ENCODE data around the gene FRMPD4. TPM values are rescaled to one million over a fixed set of nuclear protein-coding genes. Genes with fewer than 3 reads are reported as not detected.
"Not testable (repeated sequence)": the region's sequence is repeated elsewhere in the genome, so short reads cannot be mapped to it uniquely, and the experiment has no call there.

FRMPD4 gene
- total RNA-seq, 1 experiment from 2014 or later = 0.64 TPM

GRCh38 chrX:12440246-12440645 is 302.0 kb downstream of the FRMPD4 start:
- DNase-seq (ENCODE audit: low spot score) = no peak

GRCh38 chrX:12441381-12442128 is 303.3 kb downstream of the FRMPD4 start:
- peak; percentile 81 for DNase-seq (ENCODE audit: low spot score)

DNA sequence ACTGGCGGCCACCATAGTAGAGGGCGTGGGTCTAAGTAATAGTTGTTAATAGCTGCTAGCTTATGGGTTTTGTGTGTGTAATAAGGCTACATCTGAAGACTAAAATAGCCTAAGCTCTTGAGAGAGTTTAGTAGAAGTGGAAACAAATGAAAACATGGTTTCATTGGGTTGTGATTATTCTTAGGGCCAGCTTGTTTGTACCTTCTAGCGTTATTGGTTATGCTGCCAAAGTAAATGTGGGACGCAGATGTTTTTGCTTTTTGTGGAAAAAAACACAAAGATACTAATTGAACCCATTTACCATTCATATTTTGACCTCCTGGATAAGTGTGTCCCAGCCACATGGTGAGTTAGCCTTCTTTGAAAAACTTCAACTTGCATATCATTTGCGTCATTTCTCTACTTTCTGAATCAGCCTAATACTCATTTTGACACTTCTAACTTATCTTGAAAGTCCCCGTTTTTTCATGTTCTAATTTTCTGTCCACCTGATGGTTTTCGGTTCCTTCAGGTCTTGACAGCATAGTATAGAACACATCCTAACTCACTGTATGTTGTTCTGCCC is 305.3 kb downstream of the FRMPD4 start:
- DNase-seq (ENCODE audit: low spot score) = no peak

DNA sequence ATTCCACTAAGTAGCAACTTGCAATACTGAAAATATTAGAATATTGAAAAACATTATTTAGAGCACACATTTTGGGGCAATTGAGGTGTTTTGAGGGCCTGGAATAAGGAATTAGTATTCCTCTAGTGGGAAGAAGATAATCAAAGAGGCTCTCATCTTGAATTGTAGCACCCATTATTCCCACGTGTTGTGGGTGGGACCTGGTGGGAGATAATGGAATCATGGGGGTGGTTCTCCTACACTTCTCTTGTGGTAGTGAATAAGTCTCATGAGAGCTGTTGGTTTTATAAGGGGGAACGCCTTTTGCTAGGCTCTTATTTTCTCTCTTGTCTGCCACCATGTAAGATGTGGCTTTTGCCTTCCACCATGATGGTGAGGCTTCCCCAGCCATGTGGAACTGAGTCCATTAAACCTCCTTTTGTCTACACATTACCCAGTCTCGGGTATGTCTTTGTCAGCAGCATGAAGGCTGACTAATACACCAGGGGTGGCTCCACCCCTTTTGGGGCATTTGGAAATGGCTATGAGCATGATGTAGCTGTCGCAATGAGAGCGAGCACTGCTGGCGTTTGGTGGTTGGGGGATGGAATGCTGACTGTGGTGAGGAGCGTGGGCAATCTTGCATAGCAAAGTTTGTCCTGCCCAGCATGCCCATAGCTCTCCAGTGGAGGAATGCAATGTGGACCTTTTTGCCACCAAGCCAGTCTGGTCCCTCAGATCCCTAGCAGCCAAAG is 308.2 kb downstream of the FRMPD4 start:
- DNase-seq (ENCODE audit: low spot score) = peak; percentile 66

- peak; percentile 88 for DNase-seq (ENCODE audit: low spot score)
These were observed 309.3 kb downstream of the FRMPD4 start for GRCh38 chrX:12447448-12448064.

DNA sequence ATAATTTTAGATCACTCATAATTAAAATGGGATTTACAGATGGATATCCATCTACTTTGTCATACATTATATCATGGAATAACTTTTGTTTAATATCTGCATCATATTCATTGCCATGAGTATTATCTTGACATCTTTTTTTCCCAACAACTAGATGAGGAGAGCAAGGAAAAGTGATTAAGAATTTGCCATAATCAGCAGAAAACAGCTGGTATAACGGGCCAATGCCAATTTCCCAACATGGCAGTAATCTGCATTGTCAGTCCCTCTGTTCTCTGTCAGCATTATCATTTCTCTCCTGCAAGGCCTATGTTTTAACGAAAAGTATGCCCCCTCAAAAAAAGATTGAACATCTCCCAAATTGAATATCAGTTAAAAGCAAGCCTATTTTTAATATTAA is 314.0 kb downstream of the FRMPD4 start:
- no peak for DNase-seq (ENCODE audit: low spot score)

GRCh38 chrX:12460929-12461328 is 322.7 kb downstream of the FRMPD4 start:
- DNase-seq (ENCODE audit: low spot score) = no peak

GRCh38 chrX:12463052-12463451 is 324.8 kb downstream of the FRMPD4 start:
- no peak for DNase-seq (ENCODE audit: low spot score)

DNA sequence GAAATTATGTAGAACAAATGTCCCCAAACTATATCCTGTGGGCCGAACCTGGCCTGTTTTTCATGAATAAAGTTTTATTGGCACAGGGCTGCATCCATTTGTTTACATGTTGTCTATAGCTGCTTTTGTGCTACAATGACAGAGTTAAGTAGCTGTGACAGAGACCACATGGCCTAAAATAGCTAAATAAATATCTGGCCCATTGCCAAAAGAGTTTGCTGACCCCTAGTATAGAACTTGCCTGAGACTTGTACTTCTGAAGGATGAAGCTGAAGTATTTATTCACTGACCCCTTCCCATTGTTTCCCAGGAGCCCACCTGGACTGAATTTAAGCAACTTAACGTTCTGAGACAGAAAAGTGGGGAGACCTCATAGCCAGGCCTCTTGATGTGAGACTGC is 325.6 kb downstream of the FRMPD4 start:
- no peak for DNase-seq (ENCODE audit: low spot score)

DNA sequence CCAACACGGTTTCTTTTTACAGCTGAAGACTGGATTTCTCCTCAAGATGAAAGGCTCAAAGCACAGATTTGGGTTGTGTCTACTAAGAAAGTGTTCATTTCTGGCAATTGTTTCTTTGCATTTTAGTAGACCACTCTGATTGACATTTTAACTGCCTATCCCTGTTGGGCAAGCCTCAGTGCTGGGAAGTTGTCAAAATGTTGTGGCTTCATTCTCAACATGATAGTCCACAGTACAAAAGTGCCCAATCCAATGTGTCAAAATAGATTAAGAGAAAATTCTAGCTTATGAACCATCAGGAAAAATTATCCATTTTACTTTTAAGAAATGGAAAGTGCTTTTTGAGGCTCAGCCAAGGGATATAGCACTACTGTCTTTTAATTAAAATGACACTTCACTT is 329.0 kb downstream of the FRMPD4 start:
- no peak for DNase-seq (ENCODE audit: low spot score)

DNA sequence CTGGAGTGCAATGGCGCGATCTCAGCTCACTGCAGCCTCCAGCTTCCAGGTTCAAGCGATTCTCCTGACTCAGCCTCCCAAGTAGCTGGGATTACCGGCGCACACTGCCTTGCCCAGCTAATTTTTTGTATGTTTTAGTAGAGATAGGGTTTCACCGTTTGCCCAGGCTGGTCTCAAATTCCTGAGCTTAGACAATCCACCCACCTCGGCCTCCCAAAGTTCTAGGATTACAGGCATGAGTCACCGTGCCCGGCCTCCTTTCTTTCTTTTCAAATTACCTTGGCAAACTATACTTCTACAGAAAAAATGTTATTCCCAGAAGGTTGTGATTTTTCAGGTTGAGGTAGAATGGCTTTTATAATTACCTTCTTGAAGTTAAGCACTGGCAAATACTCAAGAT is 331.0 kb downstream of the FRMPD4 start:
- no peak for DNase-seq (ENCODE audit: low spot score)

DNA sequence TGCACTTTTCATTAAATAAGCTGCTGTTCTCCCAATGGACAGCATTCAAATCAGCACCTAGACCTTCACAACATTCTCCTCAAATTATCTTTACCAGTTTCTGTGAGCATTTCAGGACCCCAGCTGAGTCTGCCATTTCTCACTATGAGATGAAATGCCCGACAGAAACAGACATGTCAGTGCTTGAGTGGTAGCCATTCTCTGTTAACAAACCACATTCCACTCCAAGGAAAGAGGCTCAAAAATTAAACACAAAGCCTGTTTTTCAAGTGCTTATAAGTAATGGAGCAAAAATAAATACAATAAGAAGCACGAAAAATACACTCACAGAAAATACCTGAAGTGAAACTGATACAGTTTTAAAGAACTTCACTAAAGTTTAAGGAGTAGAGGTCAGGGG is 332.8 kb downstream of the FRMPD4 start:
- no peak for DNase-seq (ENCODE audit: low spot score)

GRCh38 chrX:12480956-12481355 is 342.7 kb downstream of the FRMPD4 start:
- DNase-seq (ENCODE audit: low spot score) = peak; percentile 35

GRCh38 chrX:12488220-12488619 is 349.9 kb downstream of the FRMPD4 start:
- no peak for DNase-seq (ENCODE audit: low spot score)

DNA sequence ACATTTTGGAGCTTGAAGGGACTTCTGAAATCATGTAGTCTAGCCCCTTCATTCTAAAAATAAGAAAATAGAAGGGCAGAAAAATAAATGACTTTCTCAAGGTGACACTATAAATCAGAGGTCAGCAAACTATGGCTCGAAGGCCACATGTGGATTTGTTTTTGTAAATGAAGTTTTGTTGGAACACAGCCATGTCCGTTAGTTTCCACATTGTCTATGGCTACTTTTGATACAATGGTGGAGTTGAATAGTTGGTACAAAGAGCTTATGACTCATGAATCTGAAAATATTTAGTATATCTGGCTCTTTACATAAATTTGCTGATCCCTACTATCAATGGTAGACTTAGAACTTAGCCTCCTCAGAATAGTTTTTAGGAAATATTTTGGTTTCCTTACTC is 350.5 kb downstream of the FRMPD4 start:
- no peak for DNase-seq (ENCODE audit: low spot score)

DNA sequence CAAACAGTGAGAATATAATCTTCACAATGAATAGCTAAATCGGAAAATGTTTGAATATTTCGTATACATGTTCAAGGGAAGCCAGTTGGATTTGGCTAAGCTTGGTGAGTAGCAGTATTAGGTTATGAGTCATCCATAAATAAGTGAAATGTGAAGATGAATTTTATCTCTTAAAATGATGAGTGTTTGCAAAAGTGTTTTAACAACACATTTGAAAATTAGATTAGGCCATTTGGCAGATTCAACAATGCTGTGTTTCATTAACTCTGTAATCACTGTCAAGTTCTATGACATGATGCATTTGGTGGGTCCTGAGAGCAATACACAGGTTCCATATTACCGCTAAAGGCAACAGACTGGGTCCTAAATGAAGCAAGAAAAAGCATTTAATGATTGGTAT is 351.1 kb downstream of the FRMPD4 start:
- DNase-seq (ENCODE audit: low spot score) = peak; percentile 12

GRCh38 chrX:12494400-12495138 is 356.3 kb downstream of the FRMPD4 start:
- no peak for DNase-seq (ENCODE audit: low spot score)

DNA sequence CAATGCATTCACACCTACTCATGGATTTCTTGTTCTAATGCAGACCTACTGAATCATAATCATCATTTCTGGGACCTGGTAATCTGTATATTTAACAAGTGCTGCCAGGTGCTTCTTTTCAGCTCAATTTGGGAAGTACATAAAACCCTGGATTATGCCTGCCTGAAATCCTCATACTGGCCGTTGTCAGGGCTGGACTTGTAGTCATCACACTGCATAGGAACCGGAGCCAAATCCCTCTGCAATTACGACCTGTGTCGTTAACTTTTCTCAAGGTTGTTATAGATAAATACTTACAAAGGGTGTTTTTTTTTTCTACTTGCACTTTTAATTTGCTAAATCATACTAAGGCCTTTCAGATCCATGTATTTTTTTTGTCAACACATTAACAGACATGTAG is 358.1 kb downstream of the FRMPD4 start:
- no peak for DNase-seq (ENCODE audit: low spot score)

GRCh38 chrX:12497832-12498591 is 359.7 kb downstream of the FRMPD4 start:
- DNase-seq (ENCODE audit: low spot score) = no peak

DNA sequence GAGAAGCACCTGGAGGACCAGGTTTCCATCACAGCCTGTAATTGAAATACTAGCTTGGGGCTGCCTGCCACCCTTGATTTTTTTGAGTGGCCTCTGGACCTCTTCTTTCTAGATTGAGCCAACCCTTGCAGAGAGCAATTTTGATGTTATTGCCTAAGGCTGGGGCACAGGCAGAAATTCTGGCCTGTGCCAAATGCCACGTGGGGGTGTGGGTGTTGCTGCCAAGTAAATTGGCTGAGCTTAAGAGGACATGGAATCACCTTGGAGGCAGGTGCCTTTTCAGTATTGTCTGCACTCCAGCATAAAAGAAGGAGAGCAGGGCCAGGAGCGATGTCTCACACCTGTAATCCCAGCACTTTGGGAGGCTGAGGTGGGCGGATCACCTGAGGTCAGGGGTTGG is 366.9 kb downstream of the FRMPD4 start:
- no peak for DNase-seq (ENCODE audit: low spot score)

- not testable (repeated sequence) for DNase-seq (ENCODE audit: low spot score)
These were observed 377.1 kb downstream of the FRMPD4 start for GRCh38 chrX:12515384-12515783.
